NCI-H2196 (cell line): ENCODE measurements around the gene ERC2.
"Not testable (repeated sequence)": the region's sequence is repeated elsewhere in the genome, so short reads cannot be mapped to it uniquely, and the experiment has no call there.

Source experiments
- DNase-seq: peaks from one replicate; lab custom pipeline; 2025; ENCODE audit not compliant: unreplicated experiment; lab: John Stamatoyannopoulos, UW

Gene ERC2

GRCh38 chr3:55859305-55859704, 609.0 kb downstream of the ERC2 start:
- DNase-seq = no peak

GRCh38 chr3:55858727-55859126, 609.5 kb downstream of the ERC2 start:
- no peak for DNase-seq

GRCh38 chr3:55858302-55858701, 610.0 kb downstream of the ERC2 start:
- no peak for DNase-seq

- DNase-seq = no peak
Observed at GRCh38 chr3:55857633-55858032, 610.6 kb downstream of the ERC2 start.

GRCh38 chr3:55855311-55855710, 613.0 kb downstream of the ERC2 start:
- no peak for DNase-seq

GRCh38 chr3:55854494-55854893, 613.8 kb downstream of the ERC2 start:
- no peak for DNase-seq

GRCh38 chr3:55852326-55852725, 615.9 kb downstream of the ERC2 start:
- no peak for DNase-seq

- no peak for DNase-seq
Observed at GRCh38 chr3:55842204-55842603, 626.1 kb downstream of the ERC2 start.

- DNase-seq = not testable (repeated sequence)
Observed at GRCh38 chr3:55831876-55832275, 636.4 kb downstream of the ERC2 start.

GRCh38 chr3:55828712-55829111, 639.6 kb downstream of the ERC2 start:
- no peak for DNase-seq

- no peak for DNase-seq
Observed at GRCh38 chr3:55827786-55828185, 640.5 kb downstream of the ERC2 start.

GRCh38 chr3:55826731-55827496, 641.4 kb downstream of the ERC2 start:
- no peak for DNase-seq

GRCh38 chr3:55826097-55826496, 642.2 kb downstream of the ERC2 start:
- DNase-seq = no peak

GRCh38 chr3:55824406-55824805, 643.9 kb downstream of the ERC2 start:
- no peak for DNase-seq

GRCh38 chr3:55823829-55824228, 644.4 kb downstream of the ERC2 start:
- DNase-seq = no peak

- no peak for DNase-seq
Observed at GRCh38 chr3:55823001-55823400, 645.3 kb downstream of the ERC2 start.

- DNase-seq = no peak
Observed at GRCh38 chr3:55819005-55819404, 649.3 kb downstream of the ERC2 start.

- DNase-seq = no peak
Observed at GRCh38 chr3:55818485-55818884, 649.8 kb downstream of the ERC2 start.

GRCh38 chr3:55816794-55817576, 651.3 kb downstream of the ERC2 start:
- no peak for DNase-seq

GRCh38 chr3:55815262-55815661, 653.0 kb downstream of the ERC2 start:
- no peak for DNase-seq

GRCh38 chr3:55813268-55814097, 654.8 kb downstream of the ERC2 start:
- no peak for DNase-seq
